Activated naive CD8-positive, alpha-beta T cell (primary cell): Measurements from ENCODE around the gene SOX8.

Experiments used
- H3K27ac Mint-ChIP-seq: one replicate; pipeline ENCODE4 v1.8.0; 2021; ENCODE audit warnings: mixed read lengths
- H3K27me3 Mint-ChIP-seq: one replicate; pipeline ENCODE4 v1.8.0; 2021; ENCODE audit warnings: mixed read lengths
- H3K36me3 Mint-ChIP-seq: one replicate; pipeline ENCODE4 v1.8.0; 2021; ENCODE audit warnings: mixed read lengths
- H3K4me1 Mint-ChIP-seq: one replicate; pipeline ENCODE4 v1.8.0; 2021; ENCODE audit warnings: low read depth, mixed read lengths
- H3K4me3 Mint-ChIP-seq: one replicate; pipeline ENCODE4 v1.8.0; 2021; ENCODE audit warnings: mild to moderate bottlenecking, mixed read lengths
- H3K9me3 Mint-ChIP-seq: one replicate; pipeline ENCODE4 v1.8.0; 2021; ENCODE audit warnings: low read depth, mixed read lengths

SOX8 gene

GRCh38 chr16:1011316-1012082 lies 29.9 kb downstream of the SOX8 start:
- Mint-ChIP-seq H3K27ac (no peak overlapping the region), H3K4me3 (no peak overlapping the region), H3K4me1 (peaks cover 7% of the 10 kb centered on the region), H3K36me3 (no peaks in the 10 kb centered on the region), H3K27me3 (no peaks in the 10 kb centered on the region), H3K9me3 (no peaks in the 10 kb centered on the region)

GRCh38 chr16:1012135-1012534 lies 30.6 kb downstream of the SOX8 start:
- Mint-ChIP-seq H3K4me3 (no peak overlapping the region), H3K9me3 (no peaks in the 10 kb centered on the region), H3K36me3 (no peaks in the 10 kb centered on the region), H3K4me1 (peaks cover 7% of the 10 kb centered on the region), H3K27ac (no peak overlapping the region), H3K27me3 (no peaks in the 10 kb centered on the region)

DNA sequence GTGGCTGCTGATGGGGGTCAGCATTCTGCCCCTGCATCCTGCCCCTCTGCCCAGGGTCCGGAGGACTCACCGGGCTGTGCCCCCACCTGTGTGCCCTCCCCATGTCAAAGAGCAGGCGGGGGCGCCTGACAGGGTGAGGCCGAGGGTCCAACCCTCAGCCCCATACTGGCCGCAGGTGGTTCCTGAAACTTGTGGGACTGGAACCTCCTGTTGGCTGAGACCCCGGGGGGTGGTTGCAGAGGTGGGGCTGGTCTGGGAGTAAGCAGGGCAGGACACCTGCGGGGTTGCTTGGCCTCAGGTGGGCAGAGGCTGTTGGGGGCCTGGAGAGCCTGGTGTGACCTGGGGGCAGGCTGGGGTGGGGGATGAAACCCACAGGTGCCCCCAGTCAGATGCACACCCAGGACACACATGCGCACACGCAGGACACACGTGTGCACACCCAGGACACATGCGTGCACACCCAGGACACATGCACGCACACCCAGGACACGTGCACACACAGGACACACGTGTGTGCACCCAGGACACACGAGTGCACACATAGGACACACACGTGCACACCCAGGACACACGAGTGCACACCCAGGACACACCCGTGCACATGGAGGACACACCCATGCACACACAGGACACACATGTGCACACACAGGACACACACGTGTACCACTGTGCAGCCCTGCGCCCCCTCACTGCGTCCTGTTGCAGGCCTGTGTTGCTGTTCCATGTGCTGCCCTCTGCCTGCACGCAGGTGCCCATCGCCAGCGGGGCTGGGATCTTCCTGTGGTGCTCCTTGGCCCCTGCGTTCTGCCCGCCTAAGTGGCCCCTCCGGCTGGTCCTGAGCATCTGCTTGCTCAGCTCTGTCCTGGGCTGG lies 31.4 kb downstream of the SOX8 start:
- H3K9me3 Mint-ChIP-seq = no peaks in the 10 kb centered on the region
- H3K27me3 Mint-ChIP-seq = no peaks in the 10 kb centered on the region
- no peaks in the 10 kb centered on the region for H3K36me3 Mint-ChIP-seq
- no peak overlapping the region for H3K4me3 Mint-ChIP-seq
- H3K4me1 Mint-ChIP-seq = peaks cover 7% of the 10 kb centered on the region
- H3K27ac Mint-ChIP-seq = no peak overlapping the region

GRCh38 chr16:1013593-1013900 lies 32.0 kb downstream of the SOX8 start:
- Mint-ChIP-seq H3K36me3 (no peaks in the 10 kb centered on the region), H3K27me3 (no peaks in the 10 kb centered on the region), H3K27ac (no peak overlapping the region), H3K4me3 (no peak overlapping the region), H3K4me1 (peaks cover 7% of the 10 kb centered on the region), H3K9me3 (no peaks in the 10 kb centered on the region)

DNA sequence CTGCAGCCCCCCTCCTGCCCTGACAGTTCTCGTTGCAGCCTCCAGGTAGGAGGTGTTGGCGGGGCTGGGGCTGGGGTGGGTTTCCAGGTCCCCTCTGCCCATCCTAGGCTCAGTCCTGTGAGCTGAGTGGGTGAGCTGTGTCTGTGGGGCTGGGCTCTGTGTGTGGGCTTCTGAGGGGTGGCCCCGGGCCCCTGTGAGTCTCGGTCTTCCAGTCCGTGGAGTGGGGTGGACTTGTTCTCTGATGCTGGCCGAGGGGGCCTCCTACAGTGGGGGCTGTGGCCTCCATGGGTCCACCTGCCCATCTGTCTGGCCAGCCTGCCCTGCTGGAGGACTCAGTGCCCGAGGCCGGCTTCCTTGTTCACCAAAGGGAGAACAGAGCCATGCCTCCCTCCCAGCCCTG lies 32.7 kb downstream of the SOX8 start:
- peaks cover 4% of the 10 kb centered on the region for H3K4me1 Mint-ChIP-seq
- H3K27ac Mint-ChIP-seq = no peak overlapping the region
- no peak overlapping the region for H3K4me3 Mint-ChIP-seq
- H3K9me3 Mint-ChIP-seq = no peaks in the 10 kb centered on the region
- H3K36me3 Mint-ChIP-seq = no peaks in the 10 kb centered on the region
- H3K27me3 Mint-ChIP-seq = no peaks in the 10 kb centered on the region

- Mint-ChIP-seq H3K27me3 (no peaks in the 10 kb centered on the region), H3K36me3 (no peaks in the 10 kb centered on the region), H3K9me3 (no peaks in the 10 kb centered on the region), H3K4me1 (no peaks in the 10 kb centered on the region), H3K4me3 (no peak overlapping the region), H3K27ac (no peak overlapping the region)
These were observed 33.4 kb downstream of the SOX8 start for GRCh38 chr16:1014771-1015495.

GRCh38 chr16:1018447-1019198 lies 37.1 kb downstream of the SOX8 start:
- no peak overlapping the region for H3K4me3 Mint-ChIP-seq
- H3K27me3 Mint-ChIP-seq = no peaks in the 10 kb centered on the region
- no peaks in the 10 kb centered on the region for H3K4me1 Mint-ChIP-seq
- no peak overlapping the region for H3K27ac Mint-ChIP-seq
- no peaks in the 10 kb centered on the region for H3K36me3 Mint-ChIP-seq
- no peaks in the 10 kb centered on the region for H3K9me3 Mint-ChIP-seq

DNA sequence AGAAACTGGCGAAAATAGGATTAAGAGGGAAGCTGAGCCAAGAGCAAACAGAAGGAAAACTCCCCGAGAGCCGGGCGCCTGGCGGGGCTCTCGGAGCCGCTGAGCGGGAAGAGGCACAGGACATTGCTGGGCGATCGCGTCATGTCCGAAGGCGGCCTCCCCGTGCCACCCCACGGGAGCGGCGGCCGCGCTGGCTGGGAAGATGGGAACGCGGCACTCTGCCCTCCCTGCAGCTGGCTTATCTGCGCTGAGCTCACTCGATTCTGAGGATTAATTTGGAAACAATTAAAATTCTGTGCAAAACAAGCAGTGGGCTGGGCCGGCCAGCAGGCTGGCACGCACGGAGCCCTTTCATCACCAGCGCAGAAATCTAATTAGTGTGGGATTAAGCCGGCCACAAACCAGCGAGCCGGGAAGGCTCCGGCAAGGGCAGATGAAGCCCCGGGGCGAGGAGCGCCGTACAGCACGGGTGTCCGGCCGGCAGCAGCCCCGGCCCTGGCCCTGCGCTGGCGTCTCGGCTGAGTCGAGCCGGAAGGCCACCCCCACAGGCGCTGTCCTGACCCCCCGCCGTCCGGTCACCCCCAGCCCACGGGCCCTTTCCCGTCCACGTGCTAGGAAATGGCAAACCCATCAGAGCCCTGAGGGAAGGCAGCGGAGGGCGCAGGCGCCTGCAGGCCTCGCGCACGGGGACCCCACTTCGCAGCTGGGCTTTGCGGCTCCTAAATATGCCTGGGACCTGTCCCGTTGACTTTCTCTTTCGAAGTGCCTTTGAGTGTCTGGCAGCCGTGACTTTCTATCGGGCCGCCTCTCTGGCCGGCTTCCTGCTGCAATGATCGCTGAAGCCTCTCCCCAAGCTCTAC lies 37.9 kb downstream of the SOX8 start:
- no peaks in the 10 kb centered on the region for H3K4me1 Mint-ChIP-seq
- no peak overlapping the region for H3K27ac Mint-ChIP-seq
- H3K36me3 Mint-ChIP-seq = no peaks in the 10 kb centered on the region
- no peaks in the 10 kb centered on the region for H3K27me3 Mint-ChIP-seq
- H3K9me3 Mint-ChIP-seq = no peaks in the 10 kb centered on the region
- no peak overlapping the region for H3K4me3 Mint-ChIP-seq

GRCh38 chr16:1020091-1020399 lies 38.5 kb downstream of the SOX8 start:
- no peak overlapping the region for H3K27ac Mint-ChIP-seq
- H3K36me3 Mint-ChIP-seq = no peaks in the 10 kb centered on the region
- no peak overlapping the region for H3K4me3 Mint-ChIP-seq
- no peaks in the 10 kb centered on the region for H3K9me3 Mint-ChIP-seq
- H3K27me3 Mint-ChIP-seq = no peaks in the 10 kb centered on the region
- no peaks in the 10 kb centered on the region for H3K4me1 Mint-ChIP-seq

- Mint-ChIP-seq H3K4me3 (no peak overlapping the region), H3K27ac (no peak overlapping the region), H3K27me3 (no peaks in the 10 kb centered on the region), H3K36me3 (no peaks in the 10 kb centered on the region), H3K9me3 (no peaks in the 10 kb centered on the region), H3K4me1 (no peaks in the 10 kb centered on the region)
These were observed 39.0 kb downstream of the SOX8 start for GRCh38 chr16:1020591-1020990.

DNA sequence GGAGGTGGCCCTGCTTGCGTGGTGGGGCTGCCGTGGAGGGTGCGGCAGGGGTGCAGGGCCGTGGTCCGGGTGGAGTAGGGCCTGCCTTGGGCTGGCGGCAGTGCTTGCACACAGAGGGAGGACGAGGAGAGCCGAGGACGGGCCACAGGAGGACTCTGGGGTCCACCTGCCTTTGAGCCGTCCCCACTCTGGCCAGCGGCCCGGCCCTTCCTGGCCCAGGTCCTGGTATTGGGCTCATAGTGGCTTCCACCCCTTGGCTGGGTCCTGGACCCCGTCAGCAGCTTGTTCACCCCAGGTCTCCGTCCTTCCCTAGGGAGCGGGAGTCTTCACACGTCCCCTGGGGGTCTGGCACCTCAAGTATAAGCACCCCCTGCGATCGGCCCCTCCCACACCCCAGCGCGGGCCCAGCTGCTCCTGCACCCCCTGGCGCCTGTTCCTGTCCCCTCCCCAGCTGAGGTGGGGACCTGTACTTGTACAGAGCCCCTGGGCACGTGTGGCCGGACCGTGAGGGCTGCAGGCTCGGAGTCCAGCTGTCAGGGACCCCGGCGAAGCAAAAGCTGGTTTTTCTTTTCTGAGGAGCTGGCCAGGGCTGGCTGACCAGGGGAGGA lies 40.1 kb downstream of the SOX8 start:
- Mint-ChIP-seq H3K27ac (no peak overlapping the region), H3K27me3 (no peaks in the 10 kb centered on the region), H3K36me3 (no peaks in the 10 kb centered on the region), H3K4me3 (no peak overlapping the region), H3K9me3 (no peaks in the 10 kb centered on the region), H3K4me1 (no peaks in the 10 kb centered on the region)

DNA sequence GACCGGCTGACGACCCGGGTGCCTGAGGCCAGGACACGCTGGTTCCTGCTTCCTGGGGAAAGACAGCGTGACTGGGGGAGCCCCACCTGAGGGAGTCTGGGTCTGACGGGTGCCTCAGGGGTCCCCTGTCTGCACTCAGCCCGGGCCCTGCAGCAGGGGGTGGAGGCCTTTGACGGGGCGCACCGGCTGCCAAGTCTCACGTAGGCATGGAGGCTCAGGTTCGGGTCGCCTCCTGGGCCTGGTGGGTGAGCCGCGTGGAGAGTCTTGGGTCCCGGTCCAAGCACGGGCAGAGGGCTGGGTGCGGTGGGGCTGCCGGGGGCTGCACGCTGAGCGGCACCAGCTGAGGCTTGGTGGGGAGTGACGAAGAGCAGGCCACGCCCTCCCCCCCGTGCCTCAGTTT lies 40.9 kb downstream of the SOX8 start:
- no peak overlapping the region for H3K4me3 Mint-ChIP-seq
- no peaks in the 10 kb centered on the region for H3K36me3 Mint-ChIP-seq
- no peaks in the 10 kb centered on the region for H3K4me1 Mint-ChIP-seq
- H3K27ac Mint-ChIP-seq = no peak overlapping the region
- H3K27me3 Mint-ChIP-seq = no peaks in the 10 kb centered on the region
- H3K9me3 Mint-ChIP-seq = no peaks in the 10 kb centered on the region

DNA sequence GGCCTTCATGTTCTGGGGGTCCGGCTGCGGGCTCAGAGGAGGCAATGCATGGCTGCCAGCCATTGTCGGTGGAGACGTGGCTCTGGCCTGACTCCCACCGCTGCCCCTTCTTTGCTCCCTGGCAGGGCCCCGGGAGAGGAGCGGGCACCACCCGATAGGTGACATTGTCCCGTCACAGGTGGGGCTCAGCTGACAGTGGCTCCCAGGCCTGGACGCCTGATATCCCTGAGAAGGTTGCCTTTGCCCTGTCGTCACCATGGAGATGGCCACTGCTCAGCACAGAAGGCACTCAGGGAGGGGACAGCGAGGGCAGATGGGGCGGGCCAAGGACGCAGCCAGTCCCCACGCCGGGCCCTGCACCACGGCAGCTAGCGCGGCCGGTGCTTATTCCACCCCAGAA lies 42.6 kb downstream of the SOX8 start:
- Mint-ChIP-seq H3K27ac (no peak overlapping the region), H3K36me3 (no peaks in the 10 kb centered on the region), H3K27me3 (no peaks in the 10 kb centered on the region), H3K4me1 (no peaks in the 10 kb centered on the region), H3K4me3 (no peak overlapping the region), H3K9me3 (no peaks in the 10 kb centered on the region)
